NCI-H1048 (cell line): ENCODE results near the gene CCT8L2.
"Not testable (repeated sequence)": the region's sequence is repeated elsewhere in the genome, so short reads cannot be mapped to it uniquely, and the experiment has no call there.

ENCODE experiments used
- DNase-seq: peaks from one replicate; lab custom pipeline; 2025; lab: John Stamatoyannopoulos, UW

The CCT8L2 gene

DNA sequence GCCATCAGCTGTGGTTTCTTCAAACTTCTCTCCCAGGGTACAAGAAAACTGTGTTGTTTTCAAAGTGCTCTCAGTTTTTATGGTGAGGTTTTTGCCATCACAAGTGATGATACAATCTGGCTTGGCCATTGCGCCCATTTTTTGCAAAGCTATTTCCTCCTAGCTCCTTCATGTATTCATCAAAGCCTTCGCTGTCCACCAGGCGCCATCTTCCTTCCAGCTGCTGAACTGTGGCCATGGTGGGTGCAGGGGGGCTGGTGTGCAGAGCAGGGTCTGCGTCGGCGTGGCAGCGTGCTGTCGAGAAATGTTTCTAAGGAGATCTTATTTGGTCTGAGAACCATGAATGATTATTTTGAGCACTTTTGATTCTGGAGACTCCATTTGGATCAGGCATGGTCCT, 2.6 kb upstream of the CCT8L2 start:
- DNase-seq = not testable (repeated sequence)

DNA sequence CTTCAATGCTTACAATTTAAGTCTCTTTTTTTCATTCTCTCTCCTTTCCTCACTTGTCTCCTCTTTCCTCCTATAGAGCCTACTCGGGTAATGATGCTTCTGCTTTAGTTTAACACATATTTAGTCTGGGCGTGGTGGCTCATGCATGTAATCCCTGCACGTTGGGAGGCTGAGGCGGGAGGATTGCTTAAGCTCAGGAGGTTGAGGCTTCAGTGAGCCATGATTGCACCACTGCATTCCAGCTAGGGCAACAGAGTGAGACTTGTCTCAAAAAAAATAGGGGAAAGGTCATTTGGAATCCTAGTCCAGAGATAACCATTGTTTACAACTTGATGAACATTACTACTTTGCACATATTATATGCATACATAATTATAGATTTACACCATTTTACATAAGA, 1.4 kb upstream of the CCT8L2 start:
- DNase-seq = no peak

DNA sequence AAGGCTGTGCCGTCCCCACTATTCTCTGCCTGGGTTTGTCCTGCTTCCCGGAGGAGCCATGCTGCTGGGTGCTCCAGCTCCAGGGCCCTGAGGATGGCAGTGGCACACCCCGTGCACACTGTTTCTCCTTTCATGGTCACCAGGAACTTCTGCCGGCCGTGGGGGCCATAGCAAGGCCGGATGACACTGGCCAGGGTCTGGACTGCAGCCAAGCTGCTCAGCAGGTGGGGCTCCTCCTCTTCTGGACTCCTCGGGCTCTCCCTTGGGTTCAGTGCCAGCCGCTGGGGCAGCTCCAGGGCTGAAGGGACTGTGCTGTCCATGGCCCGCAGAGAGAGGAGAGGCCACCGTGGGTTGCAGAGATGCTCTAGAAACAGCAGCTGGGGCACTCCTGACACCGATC, 379 bp downstream of the CCT8L2 start:
- not testable (repeated sequence) for DNase-seq

DNA sequence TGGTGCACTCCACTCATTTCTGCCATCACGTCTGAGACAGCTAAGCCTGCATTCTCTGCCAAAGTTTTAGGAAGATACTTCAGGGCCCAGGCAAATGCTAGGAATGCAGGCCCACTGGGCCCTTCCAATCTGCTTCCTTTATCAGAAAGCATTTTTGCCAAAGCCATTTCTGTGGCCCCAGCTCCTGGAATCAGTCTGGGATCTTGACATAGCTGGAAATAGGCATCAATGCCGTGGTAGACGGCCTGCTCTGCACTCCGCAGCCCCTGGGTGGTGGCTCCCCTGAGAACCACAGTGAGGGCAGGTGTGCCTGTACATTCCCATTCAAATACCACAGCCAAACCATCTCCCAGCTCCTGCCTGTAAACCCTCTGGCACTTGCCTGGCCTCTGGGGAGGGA, 1.5 kb downstream of the CCT8L2 start:
- not testable (repeated sequence) for DNase-seq

DNA sequence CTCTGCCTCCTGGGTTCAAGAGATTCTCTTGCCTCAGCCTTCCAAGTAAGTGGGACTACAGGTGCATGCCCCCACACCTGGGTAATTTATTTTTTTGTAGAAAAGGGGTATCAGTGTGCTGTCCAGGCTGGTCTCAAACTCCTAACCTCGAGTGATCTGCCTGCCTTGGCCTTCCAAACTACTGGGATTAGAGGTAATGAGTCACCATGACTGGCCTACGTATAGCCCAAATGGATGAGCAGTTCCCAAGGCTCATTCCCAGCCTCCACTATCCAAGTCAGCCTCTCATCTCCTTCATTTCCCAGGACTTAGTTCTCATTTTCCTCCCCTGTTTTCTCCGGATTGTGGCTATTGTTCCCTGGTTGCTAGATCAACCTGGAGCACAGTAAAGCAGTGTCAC, 5.6 kb downstream of the CCT8L2 start:
- DNase-seq = no peak

DNA sequence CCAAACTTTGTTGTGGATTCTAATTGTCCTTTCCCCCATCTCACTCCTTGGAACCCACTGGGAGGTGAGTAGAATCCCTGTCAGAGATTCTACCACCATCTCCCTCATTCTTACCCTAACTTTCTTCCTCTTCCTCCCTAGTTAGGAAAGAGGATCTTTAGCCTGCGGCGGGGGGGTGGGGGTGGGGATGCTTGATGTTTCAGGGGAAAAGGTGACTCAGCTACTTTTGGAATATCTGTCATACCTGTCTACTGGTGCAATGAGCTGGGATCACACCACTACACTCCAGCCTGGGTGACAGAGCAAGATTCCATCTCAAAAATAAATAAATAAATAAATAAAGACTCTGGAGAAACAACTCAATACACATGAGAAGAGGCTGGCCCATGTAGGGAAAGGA, 6.4 kb downstream of the CCT8L2 start:
- DNase-seq = no peak

DNA sequence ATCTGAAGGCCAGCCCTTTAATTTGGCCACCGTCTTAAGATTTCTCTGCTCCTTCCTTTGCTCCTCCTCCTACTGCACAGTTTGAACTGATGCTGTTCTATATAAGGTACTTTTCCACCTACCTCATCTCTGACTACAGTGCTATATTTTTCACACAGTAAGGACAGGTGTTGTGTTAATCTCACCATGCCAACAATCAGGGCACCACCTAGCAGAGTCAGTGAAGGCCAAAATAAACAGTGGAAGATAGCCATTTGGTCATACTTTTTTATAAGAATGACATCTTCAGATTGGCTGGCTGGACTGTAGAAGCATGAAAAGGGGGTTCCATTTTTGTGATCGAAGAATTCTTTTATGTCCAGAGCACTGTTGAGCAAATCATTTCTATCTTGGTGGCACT, 11.7 kb downstream of the CCT8L2 start:
- DNase-seq = not testable (repeated sequence)

DNA sequence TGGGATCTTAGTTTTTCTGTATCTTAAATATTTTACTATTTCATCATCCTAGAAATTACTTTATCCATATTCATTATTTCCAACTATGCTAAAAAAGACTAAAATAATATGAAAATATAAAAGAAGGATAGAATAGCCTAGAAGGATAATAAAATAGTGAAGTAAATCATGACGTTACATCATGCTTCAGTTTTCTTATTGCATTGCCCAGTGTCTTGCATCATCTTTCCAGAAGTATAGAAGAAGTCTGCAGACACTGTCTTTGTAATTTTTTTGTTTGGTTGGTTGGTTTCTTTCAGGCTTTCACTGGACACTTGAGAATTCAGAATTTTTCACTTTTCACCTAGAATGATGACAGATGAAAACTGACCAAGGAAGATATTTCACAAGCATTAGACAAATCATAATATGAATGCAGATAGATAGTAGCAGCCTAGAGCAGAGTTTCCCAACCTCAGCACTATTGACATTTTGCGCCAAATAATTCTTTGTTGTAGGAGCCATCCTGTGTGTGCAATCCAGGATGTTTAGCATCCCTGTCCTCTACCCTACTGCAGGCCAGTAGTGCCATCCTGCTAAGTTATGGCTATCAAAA, 23.3 kb downstream of the CCT8L2 start:
- not testable (repeated sequence) for DNase-seq

DNA sequence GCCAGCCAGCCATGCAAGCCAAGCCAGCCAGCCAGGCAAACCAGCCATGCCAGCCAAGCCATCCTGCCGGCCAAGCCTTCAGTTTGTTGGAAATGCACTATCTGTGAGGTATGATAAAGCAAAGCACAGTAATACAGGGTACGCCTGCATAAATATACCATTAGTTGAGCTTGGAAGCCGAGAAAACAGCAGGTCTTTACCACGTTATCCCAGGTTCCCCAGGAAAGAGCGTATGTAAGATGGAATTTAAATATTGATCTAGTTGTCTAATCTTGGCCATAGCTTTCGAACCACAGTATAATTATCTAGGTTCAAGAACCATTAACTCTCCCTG, 24.2 kb downstream of the CCT8L2 start:
- DNase-seq = no peak

DNA sequence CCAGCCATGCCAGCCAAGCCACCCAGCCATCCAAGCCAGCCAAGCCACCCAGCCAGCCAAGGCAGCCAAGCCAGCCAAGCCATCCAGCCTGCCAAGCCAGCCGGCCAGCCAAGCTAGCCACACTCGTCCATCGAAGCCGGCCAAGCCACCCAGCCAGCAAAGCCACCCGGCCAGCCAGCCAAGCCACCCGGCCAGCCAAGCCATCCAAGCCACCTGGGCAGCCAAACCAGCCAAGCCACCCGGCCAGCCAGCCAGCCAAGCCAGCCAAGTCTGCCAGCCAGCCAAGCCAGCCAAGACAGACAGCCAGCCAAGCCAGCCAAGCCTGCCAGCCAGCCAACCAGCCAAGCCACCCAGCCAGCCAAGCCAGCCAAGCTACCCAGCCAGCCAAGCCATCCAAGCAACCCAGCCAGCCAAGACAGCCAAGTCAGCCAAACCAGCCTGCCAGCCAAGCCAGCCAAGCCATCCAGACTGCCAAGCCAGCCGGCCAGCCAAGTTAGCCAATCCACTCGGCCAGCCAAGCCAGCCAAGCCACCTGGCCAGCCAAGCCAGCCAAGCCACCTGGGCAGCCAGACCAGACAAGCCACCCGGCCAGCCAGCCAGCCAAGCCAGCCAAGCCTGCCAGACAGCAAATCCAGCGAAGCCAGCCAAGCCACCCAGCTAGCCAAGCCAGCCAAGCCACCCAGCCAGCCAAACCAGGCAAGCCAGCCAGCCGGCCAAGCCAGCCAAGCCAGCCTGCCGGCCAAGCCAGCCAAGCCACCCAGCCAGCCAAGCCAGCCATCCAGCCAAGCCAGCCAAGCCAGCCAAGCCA, 24.8 kb downstream of the CCT8L2 start:
- not testable (repeated sequence) for DNase-seq

DNA sequence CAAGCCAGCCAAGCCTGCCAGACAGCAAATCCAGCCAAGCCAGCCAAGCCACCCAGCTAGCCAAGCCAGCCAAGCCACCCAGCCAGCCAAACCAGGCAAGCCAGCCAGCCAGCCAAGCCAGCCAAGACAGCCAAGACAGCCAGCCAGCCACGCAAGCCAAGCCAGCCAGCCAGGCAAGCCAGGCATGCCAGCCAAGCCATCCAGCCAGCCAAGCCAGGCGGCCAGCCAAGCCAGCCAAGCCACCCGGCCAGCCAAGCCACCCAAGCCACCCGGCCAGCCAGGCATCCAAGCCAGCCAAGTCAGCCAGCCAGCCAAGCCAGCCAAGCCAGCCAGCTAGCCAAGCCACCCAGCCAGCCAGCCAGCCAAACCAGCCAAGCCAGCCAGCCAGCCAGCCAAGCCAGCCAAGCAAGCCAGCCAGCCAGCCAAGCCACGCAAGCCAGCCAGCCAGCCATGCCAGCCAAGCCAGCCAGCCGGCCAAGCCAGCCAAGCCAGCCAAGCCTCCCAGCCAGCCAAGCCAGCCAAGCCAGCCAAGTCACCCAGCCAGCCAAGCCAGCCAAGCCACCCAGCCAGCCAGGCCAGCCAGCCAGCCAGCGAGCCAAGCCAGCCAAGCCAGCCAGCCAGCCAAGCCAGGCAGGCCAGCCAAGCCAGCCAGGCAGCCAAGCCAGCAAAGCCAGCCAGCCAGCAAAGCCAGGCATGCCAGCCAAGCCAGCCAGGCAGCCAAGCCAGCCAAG, 26.0 kb downstream of the CCT8L2 start:
- not testable (repeated sequence) for DNase-seq

DNA sequence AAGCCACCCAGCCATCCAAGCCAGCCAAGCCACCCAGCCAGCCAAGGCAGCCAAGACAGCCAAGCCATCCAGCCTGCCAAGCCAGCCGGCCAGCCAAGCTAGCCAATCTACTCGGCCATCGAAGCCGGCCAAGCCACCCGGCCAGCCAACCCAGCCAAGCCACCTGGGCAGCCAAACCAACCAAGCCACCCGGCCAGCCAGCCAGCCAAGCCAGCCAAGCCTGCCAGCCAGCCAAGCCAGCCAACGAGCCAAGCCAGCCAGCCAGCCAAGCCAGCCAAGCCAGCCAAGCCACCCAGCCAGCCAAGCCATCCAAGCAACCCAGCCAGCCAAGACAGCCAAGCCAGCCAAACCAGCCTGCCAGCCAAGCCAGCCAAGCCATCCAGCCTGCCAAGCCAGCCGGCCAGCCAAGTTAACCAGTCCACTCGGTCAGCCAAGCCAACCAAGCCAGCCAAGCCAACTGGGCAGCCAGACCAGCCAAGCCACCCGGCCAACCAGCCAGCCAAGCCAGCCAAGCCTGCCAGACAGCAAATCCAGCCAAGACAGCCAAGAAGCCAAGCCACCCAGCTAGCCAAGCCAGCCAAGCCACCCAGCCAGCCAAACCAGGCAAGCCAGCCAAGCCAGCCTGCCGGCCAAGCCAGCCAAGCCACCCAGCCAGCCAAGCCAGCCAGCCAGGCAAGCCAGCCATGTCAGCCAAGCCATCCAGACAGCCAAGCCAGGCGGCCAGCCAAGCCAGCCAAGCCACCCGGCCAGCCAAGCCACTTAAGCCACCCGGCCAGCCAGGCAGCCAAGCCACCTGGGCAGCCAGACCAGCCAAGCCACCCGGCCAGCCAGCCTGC, 26.8 kb downstream of the CCT8L2 start:
- DNase-seq = not testable (repeated sequence)

DNA sequence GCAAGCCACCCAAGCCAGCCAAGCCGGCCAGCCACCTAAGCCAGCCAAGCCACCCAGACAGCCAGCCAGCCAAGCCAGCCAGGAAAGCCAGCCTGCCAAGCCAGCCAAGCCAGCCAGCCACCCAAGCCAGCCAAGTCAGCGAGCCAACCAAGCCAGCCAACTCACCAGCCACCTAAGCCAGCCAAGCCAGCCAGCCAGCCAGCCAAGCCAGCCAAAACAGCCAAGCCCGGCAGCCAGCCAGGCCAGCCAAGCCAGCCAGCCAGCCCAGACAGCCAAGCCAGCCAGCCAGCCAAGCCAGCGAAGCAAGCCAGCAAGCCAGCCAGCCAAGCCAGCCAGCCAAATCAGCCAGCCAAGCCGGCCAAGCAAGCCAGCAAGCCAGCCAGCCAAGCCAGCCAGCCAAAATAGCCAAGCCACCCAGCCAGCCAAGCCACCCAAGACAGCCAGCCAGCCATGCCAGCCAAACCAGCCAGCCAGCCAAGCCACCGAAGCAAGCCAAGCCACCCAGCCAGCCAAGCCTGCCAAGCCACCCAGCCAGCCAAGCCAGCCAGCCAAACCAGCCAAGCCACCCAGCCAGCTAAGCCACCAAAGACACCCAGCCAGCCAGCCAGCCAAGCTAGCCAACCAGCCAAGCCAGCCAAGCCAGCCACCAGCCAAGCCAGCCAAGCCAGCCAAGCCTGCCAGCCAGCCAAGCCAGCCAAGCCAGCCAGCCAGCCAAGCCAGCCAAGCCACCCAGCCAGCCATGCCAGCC, 27.6 kb downstream of the CCT8L2 start:
- DNase-seq = not testable (repeated sequence)

DNA sequence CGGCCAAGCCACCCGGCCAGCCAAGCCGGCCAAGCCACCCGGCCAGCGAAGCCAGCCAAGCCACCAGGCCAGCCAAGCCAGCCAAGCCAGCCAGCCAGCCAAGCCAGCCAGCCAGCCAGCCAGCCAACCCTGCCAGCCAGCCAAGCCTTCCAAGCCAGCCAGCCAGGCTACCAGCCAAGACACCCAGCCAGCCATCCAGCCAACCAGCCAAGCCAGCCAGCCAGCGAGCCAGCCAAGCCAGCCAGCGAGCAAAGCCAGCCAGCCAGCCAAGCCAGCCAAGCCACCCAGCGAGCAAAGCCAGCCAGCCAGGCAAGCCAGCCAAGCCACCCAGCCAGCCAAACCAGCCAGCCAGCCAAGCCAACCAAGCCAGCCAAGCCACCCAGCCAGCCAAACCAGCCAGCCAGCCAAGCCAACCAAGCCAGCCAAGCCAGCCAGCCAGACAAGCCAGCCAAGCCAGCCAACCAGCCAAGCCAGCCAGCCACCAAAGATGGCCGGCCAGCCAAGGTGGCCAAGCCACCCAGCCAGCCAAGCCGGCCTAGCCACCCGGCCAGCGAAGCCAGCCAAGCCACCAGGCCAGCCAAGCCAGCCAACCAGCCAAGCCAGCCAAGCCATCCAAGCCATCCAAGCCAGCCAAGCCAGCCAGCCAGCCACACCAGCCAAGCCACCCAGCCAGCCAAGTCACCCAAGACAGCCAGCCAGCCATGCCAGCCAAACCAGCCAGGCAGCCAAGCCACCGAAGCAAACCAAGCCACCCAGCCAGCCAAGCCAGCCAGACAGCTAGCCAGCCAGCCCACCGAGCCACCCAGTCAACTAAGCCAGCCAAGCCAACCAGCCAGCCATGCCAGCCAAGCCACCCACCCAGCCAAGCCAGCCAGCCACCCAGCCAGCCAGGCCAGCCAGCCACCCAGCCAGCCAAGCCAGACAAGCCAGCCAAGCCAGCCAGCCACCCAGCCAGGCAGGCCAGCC, 28.8 kb downstream of the CCT8L2 start:
- no peak for DNase-seq

DNA sequence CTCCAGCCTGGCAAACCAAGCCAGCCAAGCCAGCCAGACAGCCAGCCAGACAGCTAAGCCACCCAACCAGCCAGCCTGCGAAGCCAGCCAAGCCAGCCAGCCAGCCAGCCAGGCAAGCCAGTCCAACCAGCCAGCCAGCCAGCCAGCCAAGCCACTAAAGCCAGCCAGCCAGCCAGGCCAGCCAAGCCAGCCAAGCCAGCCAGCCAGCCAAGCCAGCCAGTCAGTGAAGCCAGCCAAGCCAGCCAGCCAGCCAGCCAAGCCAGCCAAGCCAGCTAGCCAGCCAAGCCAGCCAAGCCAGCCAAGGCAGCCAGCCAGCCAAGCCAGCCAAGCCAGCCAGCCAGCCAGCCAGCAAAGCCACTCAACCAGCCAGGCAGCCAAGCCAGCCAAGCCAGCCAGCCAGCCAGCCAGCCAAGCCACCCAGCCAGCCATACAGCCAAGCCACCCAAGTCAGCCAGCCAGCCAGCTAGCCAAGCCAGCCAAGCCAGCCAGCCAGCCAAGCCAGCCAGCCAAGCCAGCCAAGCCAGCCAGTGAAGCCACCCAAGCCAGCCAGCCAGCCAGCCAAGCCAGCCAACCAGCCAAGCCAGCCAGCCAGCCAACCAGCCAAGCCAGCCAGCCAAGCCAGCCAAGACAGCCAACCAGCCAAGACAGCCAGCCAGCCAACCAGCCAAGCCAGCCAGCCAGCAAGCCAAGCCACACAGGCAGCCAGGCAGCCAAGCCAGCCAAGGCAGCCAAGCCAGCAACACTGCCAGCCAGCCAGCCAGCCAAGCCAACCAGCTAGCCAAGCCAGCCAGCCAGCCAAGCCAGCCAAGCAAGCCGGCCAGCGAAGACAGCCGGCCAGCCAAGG, 29.7 kb downstream of the CCT8L2 start:
- no peak for DNase-seq

DNA sequence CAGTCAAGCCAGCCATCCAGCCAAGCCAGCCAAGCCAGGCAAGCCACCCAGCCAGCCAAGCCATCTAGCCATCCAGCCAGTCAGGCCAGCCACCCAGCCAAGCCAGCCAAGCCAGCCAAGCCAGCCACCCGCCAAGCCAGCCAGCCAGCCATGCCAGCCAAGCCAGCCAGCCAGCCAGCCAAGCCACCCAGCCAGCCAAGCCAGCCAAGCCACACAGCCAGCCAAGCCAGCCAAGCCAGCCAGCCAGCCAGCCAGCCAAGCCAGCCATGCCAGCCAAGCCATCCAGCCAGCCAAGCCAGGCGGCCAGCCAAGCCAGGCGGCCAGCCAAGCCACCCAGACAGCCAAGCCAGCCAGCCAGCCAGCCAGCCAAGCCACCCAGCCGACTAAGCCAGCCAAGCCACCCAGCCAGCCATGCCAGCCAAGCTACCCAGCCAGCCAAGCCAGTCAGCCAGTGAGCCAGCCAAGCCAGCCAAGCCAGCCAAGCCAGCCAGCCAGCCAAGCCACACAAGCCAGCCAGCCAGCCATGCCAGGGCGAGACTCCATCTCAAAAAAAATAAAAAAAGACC, 31.4 kb downstream of the CCT8L2 start:
- DNase-seq = not testable (repeated sequence)

DNA sequence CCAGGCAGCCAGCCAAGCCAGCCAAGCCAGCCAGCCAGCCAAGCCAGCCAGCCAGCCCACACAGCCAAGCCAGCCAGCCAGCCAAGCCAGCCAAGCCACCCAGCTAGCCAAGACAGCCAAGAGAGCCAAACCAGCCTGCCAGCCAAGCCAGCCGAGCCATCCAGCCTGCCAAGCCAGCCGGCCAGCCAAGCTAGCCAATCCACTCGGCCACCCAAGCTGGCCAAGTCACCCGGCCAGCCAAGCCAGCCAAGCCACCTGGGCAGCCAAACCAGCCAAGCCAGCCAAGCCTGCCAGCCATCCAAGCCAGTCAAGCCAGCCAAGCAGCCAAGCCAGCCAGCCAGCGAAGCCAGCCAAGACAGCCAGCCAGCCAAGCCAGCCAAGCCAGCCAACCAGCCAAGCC, 32.0 kb downstream of the CCT8L2 start:
- not testable (repeated sequence) for DNase-seq

DNA sequence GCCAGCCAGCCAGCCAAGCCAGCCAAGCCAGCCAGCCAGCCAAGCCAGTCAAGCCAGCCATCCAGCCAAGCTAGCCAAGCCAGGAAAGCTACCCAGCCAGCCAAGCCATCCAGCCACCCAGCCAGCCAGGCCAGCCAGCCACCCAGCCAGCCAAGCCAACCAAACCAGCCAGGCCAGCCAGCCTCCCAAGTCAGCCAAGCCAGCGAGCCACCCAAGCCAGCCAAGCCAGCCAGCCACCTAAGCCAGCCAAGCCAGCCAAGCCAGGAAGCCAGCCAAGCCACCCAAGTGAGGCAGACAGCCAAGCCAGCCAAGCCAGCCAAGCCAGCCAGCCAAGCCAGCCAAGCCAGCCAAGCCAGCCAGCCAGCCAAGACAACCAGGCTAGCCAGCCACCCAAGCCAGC, 32.6 kb downstream of the CCT8L2 start:
- DNase-seq = not testable (repeated sequence)
